ENCODE data around the gene GNAI2. TPM values are rescaled to one million over a fixed set of nuclear protein-coding genes. Genes with fewer than 3 reads are reported as not detected.

GNAI2 gene
- polyA plus RNA-seq, 1 of the 3 experiments (the other 2 are of a cell fraction): 649 TPM

DNA sequence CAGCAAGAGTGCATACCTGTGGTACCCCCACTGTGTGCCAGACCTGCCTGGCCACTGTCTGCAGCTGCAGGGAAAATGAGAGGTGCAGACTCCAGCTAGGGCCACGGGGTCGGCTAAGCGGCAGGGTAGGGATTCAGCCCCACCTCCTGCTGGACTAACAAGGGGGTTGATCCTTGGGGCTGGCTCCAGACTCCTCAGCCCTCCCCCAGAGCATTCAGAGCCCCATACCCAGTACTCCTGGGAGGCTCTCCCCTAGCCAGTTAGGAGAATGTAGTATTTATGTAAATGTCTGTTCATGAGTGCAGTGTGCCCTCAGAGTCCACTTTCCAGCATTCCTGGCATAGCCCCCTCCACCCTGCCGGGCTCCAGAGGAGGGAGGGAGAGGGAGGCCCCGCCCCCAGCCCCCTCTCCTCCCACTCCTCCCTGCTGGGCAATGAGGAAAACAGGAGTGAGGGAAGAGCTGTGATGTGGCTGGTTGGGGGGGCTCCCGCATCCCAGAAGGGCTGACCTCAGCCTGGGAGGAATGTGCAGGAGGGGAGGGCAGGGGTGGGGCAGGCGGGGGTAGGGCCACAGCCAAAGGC lies 28.5 kb downstream of the GNAI2 start (continued):
- TF ChIP-seq, protein P1, sequence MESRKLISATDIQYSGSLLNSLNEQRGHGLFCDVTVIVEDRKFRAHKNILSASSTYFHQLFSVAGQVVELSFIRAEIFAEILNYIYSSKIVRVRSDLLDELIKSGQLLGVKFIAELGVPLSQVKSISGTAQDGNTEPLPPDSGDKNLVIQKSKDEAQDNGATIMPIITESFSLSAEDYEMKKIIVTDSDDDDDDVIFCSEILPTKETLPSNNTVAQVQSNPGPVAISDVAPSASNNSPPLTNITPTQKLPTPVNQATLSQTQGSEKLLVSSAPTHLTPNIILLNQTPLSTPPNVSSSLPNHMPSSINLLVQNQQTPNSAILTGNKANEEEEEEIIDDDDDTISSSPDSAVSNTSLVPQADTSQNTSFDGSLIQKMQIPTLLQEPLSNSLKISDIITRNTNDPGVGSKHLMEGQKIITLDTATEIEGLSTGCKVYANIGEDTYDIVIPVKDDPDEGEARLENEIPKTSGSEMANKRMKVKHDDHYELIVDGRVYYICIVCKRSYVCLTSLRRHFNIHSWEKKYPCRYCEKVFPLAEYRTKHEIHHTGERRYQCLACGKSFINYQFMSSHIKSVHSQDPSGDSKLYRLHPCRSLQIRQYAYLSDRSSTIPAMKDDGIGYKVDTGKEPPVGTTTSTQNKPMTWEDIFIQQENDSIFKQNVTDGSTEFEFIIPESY (IDR thresholded peaks at IDR 0.05; ENCODE audit: borderline replicate concordance, low read depth): peak; percentile 47; the same call in 1 of the 2 replicates
- TF ChIP-seq EZH2phosphoT487 (IDR thresholded peaks at IDR 0.05; ENCODE audit: borderline replicate concordance, low read depth) (no peak), GATA2 (CRISPR knock-in tag; IDR thresholded peaks at IDR 0.05) (no peak), GABPA (IDR thresholded peaks at IDR 0.05; ENCODE audit: low read depth) (no peak), RFX5 (IDR thresholded peaks at IDR 0.05; ENCODE audit: low read length) (no peak), NFIC (IDR thresholded peaks at IDR 0.05; ENCODE audit: borderline replicate concordance) (peak; percentile 23; the same call in 1 of the 2 replicates), MXI1 (IDR thresholded peaks at IDR 0.05; ENCODE audit: low read depth, low read length) (no peak), ELF1 (IDR thresholded peaks at IDR 0.05) (no peak), FOSL2 (IDR thresholded peaks at IDR 0.05; ENCODE audit: borderline replicate concordance, low read depth) (peak; percentile 32; the same call in 1 of the 2 replicates), EP300 (IDR thresholded peaks at IDR 0.05; ENCODE audit: borderline replicate concordance in 1 of 2, low read depth in 1 of 2, low read length in 1 of 2) (peak; percentile 9 to 74; a peak in 1 of 4 replicates), SIN3A (IDR thresholded peaks at IDR 0.05; ENCODE audit: borderline replicate concordance, low read depth, low read length) (peak; percentile 58; the same call in 1 of the 2 replicates), TAF1 (IDR thresholded peaks at IDR 0.05; ENCODE audit: borderline replicate concordance, low read depth, low read length) (0 out of 2 replicates have a peak, but pooled peaks have one; percentile 17), NRF1 (IDR thresholded peaks at IDR 0.05; ENCODE audit: low read depth, low read length) (no peak)
- TF ChIP-seq, protein P2, sequence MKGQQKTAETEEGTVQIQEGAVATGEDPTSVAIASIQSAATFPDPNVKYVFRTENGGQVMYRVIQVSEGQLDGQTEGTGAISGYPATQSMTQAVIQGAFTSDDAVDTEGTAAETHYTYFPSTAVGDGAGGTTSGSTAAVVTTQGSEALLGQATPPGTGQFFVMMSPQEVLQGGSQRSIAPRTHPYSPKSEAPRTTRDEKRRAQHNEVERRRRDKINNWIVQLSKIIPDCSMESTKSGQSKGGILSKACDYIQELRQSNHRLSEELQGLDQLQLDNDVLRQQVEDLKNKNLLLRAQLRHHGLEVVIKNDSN (IDR thresholded peaks at IDR 0.05; ENCODE audit: borderline replicate concordance, low read depth): no peak
- TF ChIP-seq, protein P3, sequence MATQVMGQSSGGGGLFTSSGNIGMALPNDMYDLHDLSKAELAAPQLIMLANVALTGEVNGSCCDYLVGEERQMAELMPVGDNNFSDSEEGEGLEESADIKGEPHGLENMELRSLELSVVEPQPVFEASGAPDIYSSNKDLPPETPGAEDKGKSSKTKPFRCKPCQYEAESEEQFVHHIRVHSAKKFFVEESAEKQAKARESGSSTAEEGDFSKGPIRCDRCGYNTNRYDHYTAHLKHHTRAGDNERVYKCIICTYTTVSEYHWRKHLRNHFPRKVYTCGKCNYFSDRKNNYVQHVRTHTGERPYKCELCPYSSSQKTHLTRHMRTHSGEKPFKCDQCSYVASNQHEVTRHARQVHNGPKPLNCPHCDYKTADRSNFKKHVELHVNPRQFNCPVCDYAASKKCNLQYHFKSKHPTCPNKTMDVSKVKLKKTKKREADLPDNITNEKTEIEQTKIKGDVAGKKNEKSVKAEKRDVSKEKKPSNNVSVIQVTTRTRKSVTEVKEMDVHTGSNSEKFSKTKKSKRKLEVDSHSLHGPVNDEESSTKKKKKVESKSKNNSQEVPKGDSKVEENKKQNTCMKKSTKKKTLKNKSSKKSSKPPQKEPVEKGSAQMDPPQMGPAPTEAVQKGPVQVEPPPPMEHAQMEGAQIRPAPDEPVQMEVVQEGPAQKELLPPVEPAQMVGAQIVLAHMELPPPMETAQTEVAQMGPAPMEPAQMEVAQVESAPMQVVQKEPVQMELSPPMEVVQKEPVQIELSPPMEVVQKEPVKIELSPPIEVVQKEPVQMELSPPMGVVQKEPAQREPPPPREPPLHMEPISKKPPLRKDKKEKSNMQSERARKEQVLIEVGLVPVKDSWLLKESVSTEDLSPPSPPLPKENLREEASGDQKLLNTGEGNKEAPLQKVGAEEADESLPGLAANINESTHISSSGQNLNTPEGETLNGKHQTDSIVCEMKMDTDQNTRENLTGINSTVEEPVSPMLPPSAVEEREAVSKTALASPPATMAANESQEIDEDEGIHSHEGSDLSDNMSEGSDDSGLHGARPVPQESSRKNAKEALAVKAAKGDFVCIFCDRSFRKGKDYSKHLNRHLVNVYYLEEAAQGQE (IDR thresholded peaks at IDR 0.05; ENCODE audit: low read depth, low read length): no peak
- TF ChIP-seq, protein P4, sequence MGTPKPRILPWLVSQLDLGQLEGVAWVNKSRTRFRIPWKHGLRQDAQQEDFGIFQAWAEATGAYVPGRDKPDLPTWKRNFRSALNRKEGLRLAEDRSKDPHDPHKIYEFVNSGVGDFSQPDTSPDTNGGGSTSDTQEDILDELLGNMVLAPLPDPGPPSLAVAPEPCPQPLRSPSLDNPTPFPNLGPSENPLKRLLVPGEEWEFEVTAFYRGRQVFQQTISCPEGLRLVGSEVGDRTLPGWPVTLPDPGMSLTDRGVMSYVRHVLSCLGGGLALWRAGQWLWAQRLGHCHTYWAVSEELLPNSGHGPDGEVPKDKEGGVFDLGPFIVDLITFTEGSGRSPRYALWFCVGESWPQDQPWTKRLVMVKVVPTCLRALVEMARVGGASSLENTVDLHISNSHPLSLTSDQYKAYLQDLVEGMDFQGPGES (IDR thresholded peaks at IDR 0.05; ENCODE audit: low read depth, low read length): no peak
